ENCODE results near the gene ESPL1. TPM values are rescaled to one million over a fixed set of nuclear protein-coding genes. Genes with fewer than 3 reads are reported as not detected.

Gene ESPL1
- total and polyA plus RNA-seq, 2 of the 8 experiments (the other 6 are each of a cell fraction or from before 2014, with no cell fraction given), result 31.8 to 52.7 TPM

GRCh38 chr12:53340398-53340797 is 72.3 kb downstream of the ESPL1 start:
- no peaks in the 10 kb centered on the region for H3K79me2 ChIP-seq (ENCODE audit: control insufficient read depth in 1 of 2, insufficient read depth in 2 of 2, low read length in 2 of 2)
- FAIRE-seq (no peak), DNase-seq (ENCODE audit: low read depth in 1 of 2, low spot score in 2 of 2) (no peak)
- H4K5ac ChIP-seq (ENCODE audit: insufficient read length, low read depth, low read length), result no peak overlapping the region
- CTCF ChIA-PET (ENCODE audit: partially characterized antibody), result interaction anchor here (1.0 to 1.4 kb wide), 3 partner anchors 13 to 19 kb away, joined by 3 to 6 read pairs (median 3); partner anchors contain the start of gene AAAS
- WGBS, 2 experiments (ENCODE audit: extremely low coverage in 1 of 2, insufficient coverage in 1 of 2, insufficient read length in 1 of 2, insufficient replicate concordance in 2 of 2, low coverage in 1 of 2, low lambda C conversion rate in 2 of 2, missing lambda C conversion rate in 1 of 2), result 79% methylated on average over 2 of the region's 9 CpGs; no CpG with 5 or more reads in 1 of the 2 experiments
- no peak overlapping the region for H2BK5ac ChIP-seq (ENCODE audit: low read depth, low read length)
- H4K91ac ChIP-seq (replicated peaks; ENCODE audit: insufficient read length, low read length), result no peak overlapping the region
- H2BK20ac ChIP-seq (ENCODE audit: low read length), result no peak overlapping the region
- H3K4ac ChIP-seq (replicated peaks; ENCODE audit: insufficient read length, low read depth, low read length), result no peak overlapping the region
- no peak overlapping the region for H2BK120ac ChIP-seq (replicated peaks; ENCODE audit: low read depth, low read length)
- no peak overlapping the region for H3K4me2 ChIP-seq (ENCODE audit: insufficient read depth in 1 of 2, low read depth in 2 of 2, low read length in 2 of 2)
- POLR2A ChIA-PET (ENCODE audit: partially characterized antibody), result interaction anchor here (0.8 to 2.0 kb wide), 5 partner anchors 12 to 158 kb away, joined by 3 to 6 read pairs (median 3); partner anchors contain the start of gene AAAS
- H3K23me2 ChIP-seq (ENCODE audit: low read depth, low read length), result peaks cover 5% of the 10 kb centered on the region; the same call in 1 of the 2 replicates
- H3K23ac ChIP-seq (ENCODE audit: insufficient read length), result no peak overlapping the region
- H3K56ac ChIP-seq (replicated peaks; ENCODE audit: insufficient read length, low read depth, low read length), result no peak overlapping the region
- H3K4me3 ChIP-seq (ENCODE audit: extremely low read depth in 1 of 4, insufficient read depth in 2 of 4, low read depth in 3 of 4, low read length in 4 of 4), result no peak overlapping the region
- H3K79me1 ChIP-seq (ENCODE audit: low read depth, low read length), result no peaks in the 10 kb centered on the region
- no peak overlapping the region for H3K9ac ChIP-seq (replicated peaks in 1 of 4; ENCODE audit: extremely low read depth in 1 of 4, low read depth in 3 of 4, low read length in 3 of 4)
- H3K27me3 ChIP-seq (replicated peaks in 1 of 4; ENCODE audit: control insufficient read depth in 3 of 4, extremely low read depth in 1 of 4, insufficient read depth in 3 of 4, low read length in 3 of 4), result peaks cover 3 to 18% (median 9%) of the 10 kb centered on the region in 4 experiments; a peak in 5 of 7 replicates
- no peak overlapping the region for H3K14ac ChIP-seq (ENCODE audit: insufficient read length)
- 0 out of 2 replicates have a peak overlapping the region, but pooled peaks have one; percentile 27 for H2AFZ ChIP-seq (ENCODE audit: low read length)
- H2BK15ac ChIP-seq (ENCODE audit: low read length), result no peak overlapping the region
- no peak overlapping the region for H2BK12ac ChIP-seq (ENCODE audit: low read depth, low read length)
- H3K18ac ChIP-seq (ENCODE audit: extremely low read depth, low read length), result no peak overlapping the region
- peaks cover 0 to 20% (median 6%) of the 10 kb centered on the region in 4 experiments; a peak in 6 of 7 replicates for H3K4me1 ChIP-seq (replicated peaks in 1 of 4; ENCODE audit: control insufficient read depth in 3 of 4, insufficient read depth in 4 of 4, low read length in 3 of 4)
- H4K20me1 ChIP-seq (replicated peaks in 1 of 2; ENCODE audit: control insufficient read depth in 1 of 2, insufficient read depth in 2 of 2, low read length in 2 of 2), result no peaks in the 10 kb centered on the region
- no peak overlapping the region for H4K8ac ChIP-seq (ENCODE audit: extremely low read depth, insufficient read depth, low read length)
- no peak overlapping the region for H3K27ac ChIP-seq (ENCODE audit: low read depth, low read length)
- no peaks in the 10 kb centered on the region for H3K36me3 ChIP-seq (ENCODE audit: control insufficient read depth in 2 of 4, insufficient read depth in 4 of 4, low read length in 3 of 4)
- no peaks in the 10 kb centered on the region for H3K9me3 ChIP-seq (ENCODE audit: insufficient read depth in 2 of 2, low read depth in 1 of 2, low read length in 1 of 2)
- H2AK5ac ChIP-seq (ENCODE audit: low read depth, low read length), result no peak overlapping the region
- TF ChIP-seq KDM1A (IDR thresholded peaks at IDR 0.05; ENCODE audit: borderline replicate concordance, low read length), result no peak
- TF ChIP-seq ATF3 (IDR thresholded peaks at IDR 0.05; ENCODE audit: insufficient read depth, low read depth, low read length), result no peak
- no peak for TF ChIP-seq ZNF274 (IDR thresholded peaks at IDR 0.05; ENCODE audit: borderline replicate concordance, extremely low read depth, low read length)
- TF ChIP-seq EZH2 (IDR thresholded peaks at IDR 0.05; ENCODE audit: low read depth, low read length, severe bottlenecking), result no peak
- TF ChIP-seq CBX8 (IDR thresholded peaks at IDR 0.05; ENCODE audit: borderline replicate concordance, low read depth, low read length), result no peak
- no peak for TF ChIP-seq CREB1 (IDR thresholded peaks at IDR 0.05)
- TF ChIP-seq KDM4A (IDR thresholded peaks at IDR 0.05; ENCODE audit: low read depth, low read length, severe bottlenecking), result no peak
- TF ChIP-seq, protein P1, sequence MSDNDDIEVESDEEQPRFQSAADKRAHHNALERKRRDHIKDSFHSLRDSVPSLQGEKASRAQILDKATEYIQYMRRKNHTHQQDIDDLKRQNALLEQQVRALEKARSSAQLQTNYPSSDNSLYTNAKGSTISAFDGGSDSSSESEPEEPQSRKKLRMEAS (IDR thresholded peaks at IDR 0.05), result no peak
- TF ChIP-seq RBBP5 (IDR thresholded peaks at IDR 0.05; ENCODE audit: borderline replicate concordance, low read depth, low read length), result no peak
- TF ChIP-seq TCF12 (IDR thresholded peaks at IDR 0.05; ENCODE audit: low read depth, low read length), result no peak
- no peak for TF ChIP-seq JUN (IDR thresholded peaks at IDR 0.05; ENCODE audit: low read depth, low read length)
- no peak for TF ChIP-seq HDAC2 (IDR thresholded peaks at IDR 0.05; ENCODE audit: borderline replicate concordance in 1 of 2, low read depth in 2 of 2, low read length in 2 of 2)
- TF ChIP-seq SP2 (IDR thresholded peaks at IDR 0.05; ENCODE audit: low read length), result no peak
